ENCODE data around the gene RBMS3.

Gene RBMS3

DNA sequence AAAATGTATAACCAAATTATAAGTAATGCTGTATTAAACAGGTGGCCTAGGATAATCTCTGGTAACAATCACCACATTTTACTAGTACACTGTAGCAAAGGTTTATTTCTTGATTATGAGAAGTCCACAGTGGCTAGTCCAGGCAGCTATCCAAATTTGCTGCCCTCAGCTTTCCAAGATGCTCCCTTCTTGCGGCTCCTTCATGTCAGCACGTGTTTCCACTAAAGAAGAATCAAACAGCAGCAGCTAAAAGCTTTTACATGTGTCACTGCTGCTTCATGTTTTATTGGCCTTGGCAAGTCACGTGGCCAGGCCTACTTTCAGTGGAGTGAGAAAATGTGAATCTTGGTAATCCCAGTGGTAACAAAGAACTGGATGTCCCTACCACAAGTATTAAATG, 5.6 kb upstream of the RBMS3 start:
- no peak for DNase-seq (ENCODE audit: low read depth in 3 of 3)

GRCh38 chr3:29277249-29277648, 3.6 kb upstream of the RBMS3 start:
- no peak for DNase-seq (ENCODE audit: low read depth in 3 of 3)

DNA sequence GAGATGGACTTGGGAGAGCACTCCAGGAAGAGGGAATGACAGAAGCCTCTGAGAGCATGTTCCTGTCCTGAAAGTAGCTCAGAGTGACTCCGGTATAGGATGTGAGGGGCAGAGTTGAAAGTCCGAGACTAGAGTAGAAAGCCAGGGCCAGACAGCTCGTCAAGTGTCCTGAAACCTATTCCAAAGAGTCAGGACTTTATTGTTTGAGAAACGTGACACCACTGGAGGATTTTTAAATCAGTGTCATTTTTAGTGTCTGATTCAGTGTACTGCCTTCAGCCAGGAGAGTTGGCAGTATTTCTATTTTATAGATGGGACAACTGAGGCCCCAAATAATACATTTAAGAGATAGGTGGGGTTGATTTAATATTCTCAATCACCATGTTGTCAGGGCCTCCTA, 1.6 kb upstream of the RBMS3 start:
- no peak for DNase-seq (ENCODE audit: low read depth in 3 of 3)

DNA sequence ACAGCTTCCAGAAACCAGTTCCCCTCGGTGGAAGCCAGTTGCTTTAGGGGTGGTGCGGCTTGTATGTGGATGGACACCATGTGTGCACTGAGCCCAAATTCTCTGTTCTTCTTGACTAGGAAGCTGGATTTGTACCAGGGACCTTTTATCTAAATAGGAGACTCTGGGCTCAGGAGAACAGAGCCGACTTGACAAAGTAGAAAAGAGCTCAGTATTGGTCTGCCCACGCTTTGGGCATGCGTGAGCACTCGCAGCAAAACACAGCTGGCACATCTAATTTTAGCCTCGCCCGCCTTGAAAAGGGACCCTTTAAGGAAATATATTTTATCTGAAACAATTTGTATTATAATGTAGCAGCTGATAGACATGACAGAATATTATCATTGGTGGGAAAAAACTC, 1.1 kb upstream of the RBMS3 start:
- DNase-seq (ENCODE audit: low read depth in 3 of 3) = no peak

- no peak for DNase-seq (ENCODE audit: low read depth in 3 of 3)
Measured at GRCh38 chr3:29281094-29281343, 148 bp downstream of the RBMS3 start.

GRCh38 chr3:29281344-29282241, 722 bp downstream of the RBMS3 start:
- DNase-seq (ENCODE audit: low read depth in 3 of 3) = no peak

- no peak for DNase-seq (ENCODE audit: low read depth in 3 of 3)
Measured at GRCh38 chr3:29282427-29283230, 1.8 kb downstream of the RBMS3 start.

GRCh38 chr3:29283231-29284119, 2.6 kb downstream of the RBMS3 start:
- no peak for DNase-seq (ENCODE audit: low read depth in 3 of 3)

GRCh38 chr3:29284497-29284896, 3.6 kb downstream of the RBMS3 start:
- DNase-seq (ENCODE audit: low read depth in 3 of 3) = no peak

GRCh38 chr3:29285471-29286071, 4.7 kb downstream of the RBMS3 start:
- DNase-seq (ENCODE audit: low read depth in 3 of 3) = no peak

GRCh38 chr3:29286478-29287240, 5.8 kb downstream of the RBMS3 start:
- DNase-seq (ENCODE audit: low read depth in 3 of 3) = no peak

- no peak for DNase-seq (ENCODE audit: low read depth in 3 of 3)
Measured at GRCh38 chr3:29290596-29290995, 9.7 kb downstream of the RBMS3 start.

DNA sequence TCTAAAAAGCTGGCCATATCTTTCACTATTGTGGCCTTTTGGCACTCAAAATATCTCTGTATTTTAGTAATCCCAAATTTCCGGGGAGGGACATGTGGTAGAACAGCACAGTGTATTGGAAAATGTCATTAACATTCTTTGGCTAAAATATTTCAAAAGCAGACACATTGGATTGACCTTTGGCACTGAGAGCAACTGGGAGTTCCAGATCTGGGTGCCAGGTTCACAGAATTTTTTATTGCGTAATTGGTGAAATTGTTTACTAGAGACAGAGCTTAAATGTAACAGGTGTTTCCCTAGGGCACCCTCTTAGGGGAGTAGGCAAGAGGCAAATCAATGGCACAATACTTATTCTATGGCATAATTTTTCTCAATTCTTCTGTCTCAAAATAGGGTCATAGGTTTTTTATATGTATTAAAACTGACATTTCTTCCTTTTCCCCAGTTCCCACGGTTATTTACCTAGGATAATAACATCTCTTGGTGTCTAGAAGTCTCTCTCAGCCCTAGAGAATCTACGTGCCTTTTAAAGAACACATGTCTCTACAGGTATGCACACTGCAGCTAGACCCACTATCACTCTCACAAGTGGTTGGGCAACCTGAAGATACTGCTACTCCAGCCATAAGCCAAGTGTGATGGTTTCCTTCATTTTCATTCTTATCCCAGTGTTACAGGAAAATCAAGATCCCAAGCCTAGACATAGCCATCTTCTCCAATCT, 10.6 kb downstream of the RBMS3 start:
- DNase-seq (ENCODE audit: low read depth in 3 of 3) = no peak

GRCh38 chr3:29291982-29292363, 11.1 kb downstream of the RBMS3 start:
- no peak for DNase-seq (ENCODE audit: low read depth in 3 of 3)

DNA sequence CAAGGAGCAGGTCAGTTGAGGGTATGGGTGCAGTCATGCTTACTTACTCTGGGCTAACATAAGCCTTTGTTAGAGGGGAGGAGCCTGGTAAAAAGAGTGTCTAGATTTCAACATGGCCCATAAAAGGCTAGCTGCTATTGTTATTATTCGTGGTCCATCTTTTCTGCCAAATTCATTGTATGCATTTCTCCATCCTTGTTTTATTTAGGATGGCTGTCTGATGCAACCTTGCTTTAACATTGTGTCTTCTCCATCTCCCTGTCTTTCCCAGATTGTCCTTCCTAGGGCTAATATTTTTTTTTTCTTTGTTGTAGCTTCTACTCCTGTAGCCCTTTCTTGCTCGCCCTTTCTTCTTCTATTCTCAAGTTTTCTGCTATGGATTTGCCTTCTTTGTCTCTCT, 12.6 kb downstream of the RBMS3 start:
- no peak for DNase-seq (ENCODE audit: low read depth in 3 of 3)

GRCh38 chr3:29297998-29298397, 17.1 kb downstream of the RBMS3 start:
- no peak for DNase-seq (ENCODE audit: low read depth in 3 of 3)

- no peak for DNase-seq (ENCODE audit: low read depth in 3 of 3)
Measured at GRCh38 chr3:29301332-29302019, 20.6 kb downstream of the RBMS3 start.

DNA sequence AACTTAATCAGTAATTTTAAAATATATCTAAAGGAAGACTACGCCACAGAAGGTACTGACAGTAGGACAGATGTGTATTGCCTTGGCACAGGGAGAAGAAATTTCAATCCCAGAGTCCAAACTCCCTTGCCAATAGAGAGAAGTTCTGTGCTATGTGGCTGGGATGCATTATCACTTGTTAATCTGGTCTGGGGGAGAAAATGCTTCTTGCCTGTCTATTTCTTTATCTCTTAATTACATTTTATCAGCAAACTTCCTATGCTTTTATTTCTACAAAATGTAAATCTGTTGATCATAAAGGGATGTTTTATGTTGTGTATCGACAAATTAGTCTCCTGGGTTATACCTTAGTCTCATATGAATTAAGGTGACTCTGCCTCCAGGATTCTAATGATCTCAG, 21.7 kb downstream of the RBMS3 start:
- no peak for DNase-seq (ENCODE audit: low read depth in 3 of 3)

- DNase-seq (ENCODE audit: low read depth in 3 of 3) = no peak
Measured at GRCh38 chr3:29307295-29307694, 26.4 kb downstream of the RBMS3 start.

DNA sequence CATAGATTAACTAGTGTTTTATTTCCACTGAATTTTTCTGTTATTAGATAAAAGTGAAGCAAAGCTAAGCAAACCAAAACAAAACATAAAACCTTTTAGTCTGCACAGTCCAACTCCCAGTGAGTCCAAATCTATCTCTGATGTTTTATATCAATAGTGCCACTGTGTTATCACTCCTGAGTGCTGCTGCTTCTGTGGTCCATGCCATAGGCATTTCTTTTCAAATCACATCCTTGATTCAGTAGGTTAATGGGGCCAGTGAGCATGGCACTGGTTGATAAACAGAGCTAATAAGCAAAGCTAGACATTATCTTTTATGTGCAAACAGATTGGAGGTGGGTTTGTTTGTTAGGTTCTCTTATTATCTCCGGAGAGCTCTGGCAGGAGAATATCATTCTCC, 30.0 kb downstream of the RBMS3 start:
- DNase-seq (ENCODE audit: low read depth in 3 of 3) = no peak

Measured in stimulated activated CD4-positive, alpha-beta T cell treated with anti-CD3 and anti-CD28 coated beads, TNF-alpha, amount 100 ng/mL, for 48 hours (primary cell).